GM23338 (cell line): ENCODE measurements around the gene DOCK7. TPM values are rescaled to one million over a fixed set of nuclear protein-coding genes. Genes with fewer than 3 reads are reported as not detected.

Source experiments
- ATAC-seq: fragments of 200-7000 bp; cut with Tn5 transposase; 3 replicates; pipeline ENCODE4 v1.9.1; 2020
- DNase-seq: peaks from one replicate; pipeline ENCODE4 v3.0.0-alpha.2; 2015; ENCODE audit warnings: low spot score
- H2AFZ ChIP-seq: fragments of 200-600 bp; sonication (generic); 2 replicates; pipeline ENCODE4 v1.8.0; 2016; ENCODE audit warnings: antibody characterized with exemption, mild to moderate bottlenecking, moderate library complexity
- H3F3A ChIP-seq: fragments of 200-600 bp; sonication (generic); replicated peaks from 2 replicates; pipeline ENCODE4 v1.8.0; 2017; ENCODE audit warnings: antibody characterized with exemption, mixed run types, low read depth
- H3K27ac ChIP-seq: fragments of 200-600 bp; sonication (generic); 2 replicates; pipeline ENCODE4 v1.6.1; 2016; ENCODE audit warnings: low read depth
- H3K27me3 ChIP-seq: fragments of 200-600 bp; sonication (generic); 2 replicates; pipeline ENCODE4 v1.8.0; 2016; ENCODE audit warnings: mild to moderate bottlenecking, mixed run types, moderate library complexity; ENCODE audit not compliant: insufficient read depth
- H3K36me3 ChIP-seq: fragments of 200-600 bp; sonication (generic); 2 replicates; pipeline ENCODE4 v1.8.0; 2016; ENCODE audit warnings: mild to moderate bottlenecking; ENCODE audit not compliant: insufficient read depth
- H3K4me1 ChIP-seq: fragments of 200-600 bp; sonication (generic); 2 replicates; pipeline ENCODE4 v1.8.0; 2016; ENCODE audit warnings: mild to moderate bottlenecking, moderate library complexity; ENCODE audit not compliant: insufficient read depth
- H3K4me2 ChIP-seq: fragments of 200-600 bp; sonication (generic); 2 replicates; pipeline ENCODE4 v1.7.1; 2017; ENCODE audit warnings: mixed run types
- H3K4me3 ChIP-seq: fragments of 200-600 bp; sonication (generic); 2 replicates; pipeline ENCODE4 v1.6.1; 2016; ENCODE audit warnings: mixed run types
- H3K79me2 ChIP-seq: fragments of 200-600 bp; sonication (generic); replicated peaks from 2 replicates; pipeline ENCODE4 v1.8.0; 2017; ENCODE audit warnings: mild to moderate bottlenecking; ENCODE audit not compliant: insufficient read depth
- H3K9me2 ChIP-seq: fragments of 200-600 bp; sonication (generic); 2 replicates; pipeline ENCODE4 v1.8.0; 2017; ENCODE audit not compliant: insufficient read depth
- H4K20me1 ChIP-seq: fragments of 200-600 bp; sonication (generic); replicated peaks from 2 replicates; pipeline ENCODE4 v1.8.0; 2017; ENCODE audit warnings: mild to moderate bottlenecking; ENCODE audit not compliant: insufficient read depth
- H3K27ac Mint-ChIP-seq: 2 replicates; pipeline ENCODE4 v1.8.0; 2020; ENCODE audit warnings: inconsistent platforms, mild to moderate bottlenecking, moderate library complexity, mixed read lengths
- H3K27me3 Mint-ChIP-seq: 3 replicates; pipeline ENCODE4 v1.8.0; 2022; ENCODE audit warnings: low read depth, mild to moderate bottlenecking, moderate library complexity, mixed read lengths, inconsistent platforms; ENCODE audit not compliant: insufficient read depth, poor library complexity
- H3K36me3 Mint-ChIP-seq: 3 replicates; pipeline ENCODE4 v1.8.0; 2021; ENCODE audit warnings: low read depth, mild to moderate bottlenecking, inconsistent platforms, moderate library complexity, mixed read lengths
- H3K4me1 Mint-ChIP-seq: 3 replicates; pipeline ENCODE4 v1.8.0; 2020; ENCODE audit warnings: mild to moderate bottlenecking, inconsistent platforms, mixed read lengths
- H3K4me3 Mint-ChIP-seq: 3 replicates; pipeline ENCODE4 v1.8.0; 2021; ENCODE audit warnings: moderate library complexity, mild to moderate bottlenecking, inconsistent platforms, mixed read lengths
- H3K9me3 Mint-ChIP-seq: 3 replicates; pipeline ENCODE4 v1.8.0; 2020; ENCODE audit warnings: moderate library complexity, mild to moderate bottlenecking, inconsistent platforms, mixed read lengths
- CREB1 ChIP-seq: fragments of 250-450 bp; sonication (Bioruptor Pico); IDR thresholded peaks from 2 replicates; pipeline ENCODE4 v1.5.0; 2020; ENCODE audit warnings: low read depth, mild to moderate bottlenecking, moderate library complexity
- EZH2 ChIP-seq: fragments of 200-600 bp; sonication (generic); IDR thresholded peaks from one replicate; pipeline ENCODE4 v1.8.0; 2017; ENCODE audit warnings: antibody characterized with exemption, mild to moderate bottlenecking, low read depth; ENCODE audit not compliant: unreplicated experiment
- JUNB ChIP-seq: IDR thresholded peaks from one replicate; pipeline ENCODE4 v1.6.1; 2016; ENCODE audit warnings: antibody characterized with exemption; ENCODE audit not compliant: unreplicated experiment
- NANOG ChIP-seq: IDR thresholded peaks from 2 replicates; pipeline ENCODE4 v1.6.1; 2016; ENCODE audit warnings: antibody characterized with exemption, borderline replicate concordance
- POLR2AphosphoS5 ChIP-seq: IDR thresholded peaks from 2 replicates; pipeline ENCODE4 v1.6.1; 2016; ENCODE audit warnings: antibody characterized with exemption, low read depth
- STAT1 ChIP-seq: IDR thresholded peaks from one replicate; pipeline ENCODE4 v1.6.1; 2016; ENCODE audit warnings: antibody characterized with exemption; ENCODE audit not compliant: unreplicated experiment
- ZNF114 ChIP-seq: fragments of 250-450 bp; sonication (Bioruptor Pico); IDR thresholded peaks from 2 replicates; pipeline ENCODE4 v1.5.0; 2020; ENCODE audit warnings: mild to moderate bottlenecking, moderate library complexity
- ZNF331 ChIP-seq: fragments of 250-450 bp; sonication (Bioruptor Pico); IDR thresholded peaks from 2 replicates; pipeline ENCODE4 v1.5.0; 2020; ENCODE audit warnings: low read depth, mild to moderate bottlenecking, moderate library complexity
- polyA plus RNA-seq: library from polyadenylated mRNA; unstranded; fragments of >200 nt; fragmentation: Nextera tagmentation; extraction: Ambion mirVana; gene quantifications from 2 replicates; pipeline ENCODE4 v1.2.1, GENCODE V29; 2016
- total RNA-seq: library from RNA; depleted of rRNA; stranded (reverse); fragments of >200 nt; shearing (Covaris generic); gene quantifications from 2 replicates; pipeline ENCODE4 v1.2.3, GENCODE V29; 2014
- TF ChIP-seq, protein P1 (sequence below): fragments of 250-450 bp; sonication (Bioruptor Pico); IDR thresholded peaks from 2 replicates; pipeline ENCODE4 v1.5.0; 2020; ENCODE audit warnings: mild to moderate bottlenecking, moderate library complexity
- TF ChIP-seq, protein P2 (sequence below): IDR thresholded peaks from one replicate; pipeline ENCODE4 v1.6.1; 2018; ENCODE audit warnings: antibody characterized with exemption; ENCODE audit not compliant: unreplicated experiment
- TF ChIP-seq, protein P3 (sequence below): IDR thresholded peaks from 2 replicates; pipeline ENCODE4 v1.6.1; 2016; ENCODE audit warnings: antibody characterized with exemption
- TF ChIP-seq, protein P4 (sequence below), 2 experiments: fragments of 200-600 bp in 1 of 2; sonication (generic) in 1 of 2; conservative IDR thresholded peaks; 2 replicates each; pipeline versions ENCODE4 v1.5.1 to v1.6.1; 2016 to 2017; ENCODE audit warnings: antibody characterized with exemption in 2 of 2, low read depth in 2 of 2, mild to moderate bottlenecking in 2 of 2, moderate library complexity in 1 of 2

Gene DOCK7
- total and polyA plus RNA-seq, 2 experiments from 2014 or later, result 20.5 to 37.3 TPM

DNA sequence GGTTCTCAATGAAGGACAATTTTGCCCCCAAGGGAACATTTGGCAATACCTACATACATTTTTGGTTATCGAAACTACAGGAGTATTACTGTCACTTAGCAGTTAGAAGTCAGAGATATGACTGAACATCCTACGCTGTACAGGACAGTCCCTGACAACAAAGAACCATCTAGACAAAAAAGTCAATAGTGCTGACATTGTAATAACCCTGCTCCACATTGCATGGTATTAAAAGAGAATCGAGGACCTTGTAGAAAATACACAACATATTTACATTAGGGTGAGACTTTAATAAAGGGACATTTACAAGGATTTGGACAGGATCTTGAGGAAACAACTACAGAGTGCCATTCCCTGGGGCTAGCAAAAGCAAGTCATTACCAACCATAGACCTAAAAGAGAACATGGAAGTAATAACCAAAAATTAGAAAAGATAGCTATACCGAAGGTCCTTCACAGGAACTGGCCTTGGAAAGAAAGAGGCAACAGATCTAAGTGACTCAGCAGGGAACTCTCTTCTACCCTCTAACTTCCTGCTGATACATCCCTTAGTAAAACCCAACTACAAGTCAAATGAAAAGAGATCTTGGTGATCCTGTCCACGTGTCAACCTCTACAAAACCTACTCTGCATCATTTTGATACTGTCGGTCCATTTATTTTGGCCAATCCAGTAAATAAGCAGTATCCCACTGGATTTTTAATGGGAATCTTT is 50.6 kb downstream of the DOCK7 start:
- no peaks in the 10 kb centered on the region for H3K27me3 ChIP-seq
- DNase-seq (peak; percentile 25), ATAC-seq (no peak)
- no peak overlapping the region for H2AFZ ChIP-seq
- H3K4me3 ChIP-seq, result no peak overlapping the region
- H3K36me3 Mint-ChIP-seq, result peaks cover 18% of the 10 kb centered on the region; the same call in 2 of the 3 replicates
- H3K4me1 Mint-ChIP-seq, result peaks cover 5% of the 10 kb centered on the region; the same call in 2 of the 3 replicates
- H3F3A ChIP-seq, result no peaks in the 10 kb centered on the region
- H3K9me2 ChIP-seq, result no peaks in the 10 kb centered on the region
- H3K4me1 ChIP-seq, result no peaks in the 10 kb centered on the region; the same call in 1 of the 2 replicates
- no peak overlapping the region for H3K27ac ChIP-seq
- peaks cover 5% of the 10 kb centered on the region; the same call in 1 of the 2 replicates for H3K36me3 ChIP-seq
- H3K9me3 Mint-ChIP-seq, result no peaks in the 10 kb centered on the region
- H3K27ac Mint-ChIP-seq, result no peak overlapping the region
- no peak overlapping the region for H3K4me3 Mint-ChIP-seq
- no peak overlapping the region for H3K4me2 ChIP-seq
- TF ChIP-seq ZNF331 (CRISPR knock-in tag) (no peak), EZH2 (no peak), NANOG (no peak), POLR2AphosphoS5 (no peak), JUNB (no peak), ZNF114 (CRISPR knock-in tag) (no peak), CREB1 (no peak), STAT1 (no peak)
- TF ChIP-seq, protein P1, sequence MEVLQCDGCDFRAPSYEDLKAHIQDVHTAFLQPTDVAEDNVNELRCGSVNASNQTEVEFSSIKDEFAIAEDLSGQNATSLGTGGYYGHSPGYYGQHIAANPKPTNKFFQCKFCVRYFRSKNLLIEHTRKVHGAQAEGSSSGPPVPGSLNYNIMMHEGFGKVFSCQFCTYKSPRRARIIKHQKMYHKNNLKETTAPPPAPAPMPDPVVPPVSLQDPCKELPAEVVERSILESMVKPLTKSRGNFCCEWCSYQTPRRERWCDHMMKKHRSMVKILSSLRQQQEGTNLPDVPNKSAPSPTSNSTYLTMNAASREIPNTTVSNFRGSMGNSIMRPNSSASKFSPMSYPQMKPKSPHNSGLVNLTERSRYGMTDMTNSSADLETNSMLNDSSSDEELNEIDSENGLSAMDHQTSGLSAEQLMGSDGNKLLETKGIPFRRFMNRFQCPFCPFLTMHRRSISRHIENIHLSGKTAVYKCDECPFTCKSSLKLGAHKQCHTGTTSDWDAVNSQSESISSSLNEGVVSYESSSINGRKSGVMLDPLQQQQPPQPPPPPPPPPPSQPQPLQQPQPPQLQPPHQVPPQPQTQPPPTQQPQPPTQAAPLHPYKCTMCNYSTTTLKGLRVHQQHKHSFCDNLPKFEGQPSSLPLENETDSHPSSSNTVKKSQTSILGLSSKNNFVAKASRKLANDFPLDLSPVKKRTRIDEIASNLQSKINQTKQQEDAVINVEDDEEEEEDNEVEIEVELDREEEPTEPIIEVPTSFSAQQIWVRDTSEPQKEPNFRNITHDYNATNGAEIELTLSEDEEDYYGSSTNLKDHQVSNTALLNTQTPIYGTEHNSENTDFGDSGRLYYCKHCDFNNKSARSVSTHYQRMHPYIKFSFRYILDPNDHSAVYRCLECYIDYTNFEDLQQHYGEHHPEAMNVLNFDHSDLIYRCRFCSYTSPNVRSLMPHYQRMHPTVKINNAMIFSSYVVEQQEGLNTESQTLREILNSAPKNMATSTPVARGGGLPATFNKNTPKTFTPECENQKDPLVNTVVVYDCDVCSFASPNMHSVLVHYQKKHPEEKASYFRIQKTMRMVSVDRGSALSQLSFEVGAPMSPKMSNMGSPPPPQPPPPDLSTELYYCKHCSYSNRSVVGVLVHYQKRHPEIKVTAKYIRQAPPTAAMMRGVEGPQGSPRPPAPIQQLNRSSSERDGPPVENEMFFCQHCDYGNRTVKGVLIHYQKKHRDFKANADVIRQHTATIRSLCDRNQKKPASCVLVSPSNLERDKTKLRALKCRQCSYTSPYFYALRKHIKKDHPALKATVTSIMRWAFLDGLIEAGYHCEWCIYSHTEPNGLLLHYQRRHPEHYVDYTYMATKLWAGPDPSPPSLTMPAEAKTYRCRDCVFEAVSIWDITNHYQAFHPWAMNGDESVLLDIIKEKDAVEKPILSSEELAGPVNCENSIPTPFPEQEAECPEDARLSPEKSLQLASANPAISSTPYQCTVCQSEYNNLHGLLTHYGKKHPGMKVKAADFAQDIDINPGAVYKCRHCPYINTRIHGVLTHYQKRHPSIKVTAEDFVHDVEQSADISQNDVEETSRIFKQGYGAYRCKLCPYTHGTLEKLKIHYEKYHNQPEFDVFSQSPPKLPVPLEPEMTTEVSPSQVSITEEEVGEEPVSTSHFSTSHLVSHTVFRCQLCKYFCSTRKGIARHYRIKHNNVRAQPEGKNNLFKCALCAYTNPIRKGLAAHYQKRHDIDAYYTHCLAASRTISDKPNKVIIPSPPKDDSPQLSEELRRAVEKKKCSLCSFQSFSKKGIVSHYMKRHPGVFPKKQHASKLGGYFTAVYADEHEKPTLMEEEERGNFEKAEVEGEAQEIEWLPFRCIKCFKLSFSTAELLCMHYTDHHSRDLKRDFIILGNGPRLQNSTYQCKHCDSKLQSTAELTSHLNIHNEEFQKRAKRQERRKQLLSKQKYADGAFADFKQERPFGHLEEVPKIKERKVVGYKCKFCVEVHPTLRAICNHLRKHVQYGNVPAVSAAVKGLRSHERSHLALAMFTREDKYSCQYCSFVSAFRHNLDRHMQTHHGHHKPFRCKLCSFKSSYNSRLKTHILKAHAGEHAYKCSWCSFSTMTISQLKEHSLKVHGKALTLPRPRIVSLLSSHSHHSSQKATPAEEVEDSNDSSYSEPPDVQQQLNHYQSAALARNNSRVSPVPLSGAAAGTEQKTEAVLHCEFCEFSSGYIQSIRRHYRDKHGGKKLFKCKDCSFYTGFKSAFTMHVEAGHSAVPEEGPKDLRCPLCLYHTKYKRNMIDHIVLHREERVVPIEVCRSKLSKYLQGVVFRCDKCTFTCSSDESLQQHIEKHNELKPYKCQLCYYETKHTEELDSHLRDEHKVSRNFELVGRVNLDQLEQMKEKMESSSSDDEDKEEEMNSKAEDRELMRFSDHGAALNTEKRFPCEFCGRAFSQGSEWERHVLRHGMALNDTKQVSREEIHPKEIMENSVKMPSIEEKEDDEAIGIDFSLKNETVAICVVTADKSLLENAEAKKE (CRISPR knock-in tag), result no peak
- TF ChIP-seq, protein P2, sequence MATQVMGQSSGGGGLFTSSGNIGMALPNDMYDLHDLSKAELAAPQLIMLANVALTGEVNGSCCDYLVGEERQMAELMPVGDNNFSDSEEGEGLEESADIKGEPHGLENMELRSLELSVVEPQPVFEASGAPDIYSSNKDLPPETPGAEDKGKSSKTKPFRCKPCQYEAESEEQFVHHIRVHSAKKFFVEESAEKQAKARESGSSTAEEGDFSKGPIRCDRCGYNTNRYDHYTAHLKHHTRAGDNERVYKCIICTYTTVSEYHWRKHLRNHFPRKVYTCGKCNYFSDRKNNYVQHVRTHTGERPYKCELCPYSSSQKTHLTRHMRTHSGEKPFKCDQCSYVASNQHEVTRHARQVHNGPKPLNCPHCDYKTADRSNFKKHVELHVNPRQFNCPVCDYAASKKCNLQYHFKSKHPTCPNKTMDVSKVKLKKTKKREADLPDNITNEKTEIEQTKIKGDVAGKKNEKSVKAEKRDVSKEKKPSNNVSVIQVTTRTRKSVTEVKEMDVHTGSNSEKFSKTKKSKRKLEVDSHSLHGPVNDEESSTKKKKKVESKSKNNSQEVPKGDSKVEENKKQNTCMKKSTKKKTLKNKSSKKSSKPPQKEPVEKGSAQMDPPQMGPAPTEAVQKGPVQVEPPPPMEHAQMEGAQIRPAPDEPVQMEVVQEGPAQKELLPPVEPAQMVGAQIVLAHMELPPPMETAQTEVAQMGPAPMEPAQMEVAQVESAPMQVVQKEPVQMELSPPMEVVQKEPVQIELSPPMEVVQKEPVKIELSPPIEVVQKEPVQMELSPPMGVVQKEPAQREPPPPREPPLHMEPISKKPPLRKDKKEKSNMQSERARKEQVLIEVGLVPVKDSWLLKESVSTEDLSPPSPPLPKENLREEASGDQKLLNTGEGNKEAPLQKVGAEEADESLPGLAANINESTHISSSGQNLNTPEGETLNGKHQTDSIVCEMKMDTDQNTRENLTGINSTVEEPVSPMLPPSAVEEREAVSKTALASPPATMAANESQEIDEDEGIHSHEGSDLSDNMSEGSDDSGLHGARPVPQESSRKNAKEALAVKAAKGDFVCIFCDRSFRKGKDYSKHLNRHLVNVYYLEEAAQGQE, result no peak
- TF ChIP-seq, protein P3, sequence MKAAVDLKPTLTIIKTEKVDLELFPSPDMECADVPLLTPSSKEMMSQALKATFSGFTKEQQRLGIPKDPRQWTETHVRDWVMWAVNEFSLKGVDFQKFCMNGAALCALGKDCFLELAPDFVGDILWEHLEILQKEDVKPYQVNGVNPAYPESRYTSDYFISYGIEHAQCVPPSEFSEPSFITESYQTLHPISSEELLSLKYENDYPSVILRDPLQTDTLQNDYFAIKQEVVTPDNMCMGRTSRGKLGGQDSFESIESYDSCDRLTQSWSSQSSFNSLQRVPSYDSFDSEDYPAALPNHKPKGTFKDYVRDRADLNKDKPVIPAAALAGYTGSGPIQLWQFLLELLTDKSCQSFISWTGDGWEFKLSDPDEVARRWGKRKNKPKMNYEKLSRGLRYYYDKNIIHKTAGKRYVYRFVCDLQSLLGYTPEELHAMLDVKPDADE, result no peak
- TF ChIP-seq, protein P4, sequence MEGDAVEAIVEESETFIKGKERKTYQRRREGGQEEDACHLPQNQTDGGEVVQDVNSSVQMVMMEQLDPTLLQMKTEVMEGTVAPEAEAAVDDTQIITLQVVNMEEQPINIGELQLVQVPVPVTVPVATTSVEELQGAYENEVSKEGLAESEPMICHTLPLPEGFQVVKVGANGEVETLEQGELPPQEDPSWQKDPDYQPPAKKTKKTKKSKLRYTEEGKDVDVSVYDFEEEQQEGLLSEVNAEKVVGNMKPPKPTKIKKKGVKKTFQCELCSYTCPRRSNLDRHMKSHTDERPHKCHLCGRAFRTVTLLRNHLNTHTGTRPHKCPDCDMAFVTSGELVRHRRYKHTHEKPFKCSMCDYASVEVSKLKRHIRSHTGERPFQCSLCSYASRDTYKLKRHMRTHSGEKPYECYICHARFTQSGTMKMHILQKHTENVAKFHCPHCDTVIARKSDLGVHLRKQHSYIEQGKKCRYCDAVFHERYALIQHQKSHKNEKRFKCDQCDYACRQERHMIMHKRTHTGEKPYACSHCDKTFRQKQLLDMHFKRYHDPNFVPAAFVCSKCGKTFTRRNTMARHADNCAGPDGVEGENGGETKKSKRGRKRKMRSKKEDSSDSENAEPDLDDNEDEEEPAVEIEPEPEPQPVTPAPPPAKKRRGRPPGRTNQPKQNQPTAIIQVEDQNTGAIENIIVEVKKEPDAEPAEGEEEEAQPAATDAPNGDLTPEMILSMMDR (conservative IDR thresholded peaks at IDR 0.05; ENCODE audit: low read depth in 2 of 2), result no peak
- no peaks in the 10 kb centered on the region for H3K27me3 Mint-ChIP-seq
- no peaks in the 10 kb centered on the region for H4K20me1 ChIP-seq
- no peaks in the 10 kb centered on the region for H3K79me2 ChIP-seq
